H1 (cell line): ENCODE measurements around the gene PLA1A. TPM values are rescaled to one million over a fixed set of nuclear protein-coding genes. Genes with fewer than 3 reads are reported as not detected.

ENCODE experiments used
- CTCF ChIA-PET: fragments of 300-600 bp; sonication (Branson Sonifier 250); formaldehyde crosslinking; loops from one replicate; lab custom pipeline; 2021; ENCODE audit not compliant: partially characterized antibody; lab: Charles Lee
- POLR2A ChIA-PET: fragments of 300-600 bp; sonication (Branson Sonifier 250); formaldehyde crosslinking; loops from one replicate; lab custom pipeline; 2021; ENCODE audit warnings: inconsistent platforms; ENCODE audit not compliant: partially characterized antibody; lab: Charles Lee
- DNase-seq, 2 experiments: peaks; one replicate each; pipeline versions ENCODE4 v3.0.0 to v3.0.0-alpha.2; 2010 to 2022; ENCODE audit warnings: low spot score in 2 of 2, low read depth in 1 of 2, mixed read lengths in 1 of 2
- FAIRE-seq: peaks from 2 replicates; lab custom pipeline; 2011; peaks lifted over from hg19 to GRCh38; lab: Jason Lieb, UNC
- H2AFZ ChIP-seq: 2 replicates; pipeline ENCODE4 v1.8.1; 2012; ENCODE audit warnings: low read length, inconsistent platforms
- H2AK5ac ChIP-seq: 2 replicates; pipeline ENCODE4 v1.6.1; 2013; ENCODE audit warnings: low read depth, low read length
- H2BK120ac ChIP-seq: replicated peaks from 2 replicates; pipeline ENCODE3; 2013; ENCODE audit warnings: low read depth, low read length, inconsistent platforms
- H2BK12ac ChIP-seq: 2 replicates; pipeline ENCODE4 v1.6.1; 2013; ENCODE audit warnings: low read depth, low read length
- H2BK15ac ChIP-seq: 2 replicates; pipeline ENCODE4 v1.6.1; 2013; ENCODE audit warnings: low read length
- H2BK20ac ChIP-seq: 2 replicates; pipeline ENCODE4 v1.6.1; 2013; ENCODE audit warnings: low read length
- H2BK5ac ChIP-seq: 2 replicates; pipeline ENCODE4 v1.6.1; 2013; ENCODE audit warnings: low read depth, low read length
- H3K14ac ChIP-seq: 2 replicates; pipeline ENCODE4 v1.6.1; 2013; ENCODE audit warnings: inconsistent platforms; ENCODE audit not compliant: insufficient read length
- H3K18ac ChIP-seq: 2 replicates; pipeline ENCODE4 v1.6.1; 2013; ENCODE audit warnings: low read length; ENCODE audit errors: extremely low read depth
- H3K23ac ChIP-seq: 2 replicates; pipeline ENCODE4 v1.6.1; 2013; ENCODE audit warnings: inconsistent platforms; ENCODE audit not compliant: insufficient read length
- H3K23me2 ChIP-seq: 2 replicates; pipeline ENCODE4 v1.6.1; 2013; ENCODE audit warnings: low read depth, low read length
- H3K27ac ChIP-seq: 2 replicates; pipeline ENCODE4 v1.6.1; 2011; ENCODE audit warnings: low read depth, low read length, inconsistent platforms
- H3K27me3 ChIP-seq, 4 experiments: replicated peaks in 1 of 4; 1 replicate in 1 of 4; 2 replicates in 3 of 4; pipeline versions ENCODE4 v1.6.1 to v1.8.1; 2011 to 2013; ENCODE audit warnings: low read length in 3 of 4, mild to moderate bottlenecking in 3 of 4, inconsistent platforms in 2 of 4, mixed read lengths in 2 of 4, moderate library complexity in 1 of 4; ENCODE audit not compliant: control insufficient read depth in 3 of 4, insufficient read depth in 3 of 4; ENCODE audit errors: extremely low read depth in 1 of 4
- H3K36me3 ChIP-seq, 4 experiments: 2 replicates each; pipeline versions ENCODE4 v1.6.1 to v1.8.1; 2011 to 2013; ENCODE audit warnings: mild to moderate bottlenecking in 4 of 4, low read length in 3 of 4, moderate library complexity in 2 of 4, control low read depth in 1 of 4, inconsistent platforms in 1 of 4; ENCODE audit not compliant: insufficient read depth in 4 of 4, control insufficient read depth in 2 of 4
- H3K4ac ChIP-seq: replicated peaks from 2 replicates; pipeline ENCODE3; 2013; ENCODE audit warnings: low read length, low read depth, mixed read lengths, inconsistent platforms; ENCODE audit not compliant: insufficient read length
- H3K4me1 ChIP-seq, 4 experiments: replicated peaks in 1 of 4; 1 replicate in 1 of 4; 2 replicates in 3 of 4; pipeline versions ENCODE4 v1.6.1 to v1.8.1; 2011 to 2013; ENCODE audit warnings: low read length in 3 of 4, inconsistent platforms in 2 of 4, mixed read lengths in 1 of 4; ENCODE audit not compliant: insufficient read depth in 4 of 4, control insufficient read depth in 3 of 4
- H3K4me2 ChIP-seq, 2 experiments: 2 replicates each; pipeline versions ENCODE4 v1.6.1 to v1.8.1; 2011 to 2013; ENCODE audit warnings: low read depth in 2 of 2, low read length in 2 of 2, control low read depth in 1 of 2, inconsistent platforms in 1 of 2, mild to moderate bottlenecking in 1 of 2; ENCODE audit not compliant: insufficient read depth in 1 of 2
- H3K4me3 ChIP-seq, 4 experiments: fragments of 200-600, 300-600 bp in 1 of 4; sonication (generic), shearing (Covaris generic), sonication (Bioruptor Twin) in 1 of 4; 2 replicates each; pipeline versions ENCODE4 v1.5.1 to v1.8.1; 2011 to 2016; ENCODE audit warnings: low read length in 4 of 4, low read depth in 3 of 4, control low read depth in 2 of 4, inconsistent platforms in 2 of 4, mild to moderate bottlenecking in 2 of 4, mixed read lengths in 1 of 4, moderate library complexity in 1 of 4; ENCODE audit not compliant: insufficient read depth in 2 of 4; ENCODE audit errors: extremely low read depth in 1 of 4
- H3K56ac ChIP-seq: replicated peaks from 2 replicates; pipeline ENCODE3; 2013; ENCODE audit warnings: low read depth, mild to moderate bottlenecking, mixed read lengths, low read length, inconsistent platforms; ENCODE audit not compliant: insufficient read length
- H3K79me1 ChIP-seq: 2 replicates; pipeline ENCODE4 v1.6.1; 2013; ENCODE audit warnings: low read depth, low read length, control low read depth
- H3K79me2 ChIP-seq, 2 experiments: 2 replicates each; pipeline versions ENCODE4 v1.6.1 to v1.8.1; 2012 to 2013; ENCODE audit warnings: low read length in 2 of 2, mild to moderate bottlenecking in 2 of 2, inconsistent platforms in 1 of 2; ENCODE audit not compliant: insufficient read depth in 2 of 2, control insufficient read depth in 1 of 2
- H3K9ac ChIP-seq, 4 experiments: replicated peaks in 1 of 4; 1 replicate in 1 of 4; 2 replicates in 3 of 4; pipeline versions ENCODE4 v1.6.1 to v1.8.1; 2011 to 2013; ENCODE audit warnings: low read depth in 3 of 4, low read length in 3 of 4, control low read depth in 2 of 4, mild to moderate bottlenecking in 2 of 4, moderate library complexity in 2 of 4, inconsistent platforms in 1 of 4; ENCODE audit errors: extremely low read depth in 1 of 4
- H3K9me3 ChIP-seq, 2 experiments: 2 replicates each; pipeline versions ENCODE4 v1.6.1 to v1.8.1; 2012 to 2013; ENCODE audit warnings: mild to moderate bottlenecking in 2 of 2, moderate library complexity in 2 of 2, control low read depth in 1 of 2, inconsistent platforms in 1 of 2, low read depth in 1 of 2, low read length in 1 of 2, mixed read lengths in 1 of 2; ENCODE audit not compliant: insufficient read depth in 2 of 2
- H4K20me1 ChIP-seq, 2 experiments: replicated peaks in 1 of 2; 2 replicates each; pipeline versions ENCODE3 to v1.8.1; 2011 to 2013; ENCODE audit warnings: inconsistent platforms in 2 of 2, low read length in 2 of 2, mild to moderate bottlenecking in 1 of 2; ENCODE audit not compliant: insufficient read depth in 2 of 2, control insufficient read depth in 1 of 2
- H4K5ac ChIP-seq: 2 replicates; pipeline ENCODE4 v1.6.1; 2013; ENCODE audit warnings: low read length, low read depth, mixed read lengths, inconsistent platforms; ENCODE audit not compliant: insufficient read length
- H4K8ac ChIP-seq: 2 replicates; pipeline ENCODE4 v1.8.0; 2013; ENCODE audit warnings: mild to moderate bottlenecking, moderate library complexity, low read length, inconsistent platforms; ENCODE audit not compliant: insufficient read depth; ENCODE audit errors: extremely low read depth
- H4K91ac ChIP-seq: replicated peaks from 2 replicates; pipeline ENCODE3; 2013; ENCODE audit warnings: low read length, mixed read lengths, inconsistent platforms; ENCODE audit not compliant: insufficient read length
- ASH2L ChIP-seq: fragments of 200-600, 300-600 bp; sonication (generic); IDR thresholded peaks from one replicate; pipeline ENCODE4 v1.7.1; 2017; ENCODE audit warnings: low read length
- BRCA1 ChIP-seq: IDR thresholded peaks from 2 replicates; pipeline ENCODE4 v1.6.1; 2012; ENCODE audit warnings: low read depth, low read length, improper control_type of control experiment
- HDAC6 ChIP-seq: IDR thresholded peaks from one replicate; pipeline ENCODE4 v1.7.1; 2012; ENCODE audit warnings: low read depth, mild to moderate bottlenecking, inconsistent platforms, low read length, moderate library complexity
- KDM5A ChIP-seq: fragments of 200-600 bp; IDR thresholded peaks from 2 replicates; pipeline ENCODE4 v1.7.1; 2012; ENCODE audit warnings: mild to moderate bottlenecking, low read length, inconsistent platforms, mixed read lengths
- MAX ChIP-seq: IDR thresholded peaks from 2 replicates; pipeline ENCODE4 v1.6.1; 2012; ENCODE audit warnings: inconsistent platforms
- RAD21 ChIP-seq, 2 experiments: IDR thresholded peaks in 1 of 2; conservative IDR thresholded peaks in 1 of 2; 2 replicates each; pipeline ENCODE4 v1.6.1; 2011; ENCODE audit warnings: low read depth in 2 of 2, low read length in 2 of 2, improper control_type of control experiment in 1 of 2, inconsistent platforms in 1 of 2, mild to moderate bottlenecking in 1 of 2, moderate library complexity in 1 of 2
- TAF7 ChIP-seq: optimal IDR thresholded peaks from 2 replicates; pipeline ENCODE3; 2011; ENCODE audit warnings: low read depth, mild to moderate bottlenecking, inconsistent platforms, low read length, moderate library complexity, borderline replicate concordance
- WGBS, 2 experiments: shearing (Covaris generic) in 1 of 2; methylation state at CpG; one replicate each; pipeline versions ENCODE4 v1.1.6 to v1.1.7; 2013 to 2015; ENCODE audit warnings: low lambda C conversion rate in 2 of 2, mixed read lengths in 2 of 2, inconsistent platforms in 1 of 2, low coverage in 1 of 2, missing lambda C conversion rate in 1 of 2; ENCODE audit not compliant: insufficient replicate concordance in 2 of 2, insufficient coverage in 1 of 2, insufficient read length in 1 of 2; ENCODE audit errors: extremely low coverage in 1 of 2, missing lambda C conversion rate in 1 of 2; 5-methylcytosine and 5-hydroxymethylcytosine counted together
- polyA plus RNA-seq, 7 experiments: library from polyadenylated mRNA; depleted of rRNA in 3 of 7; stranded (reverse) in 5 of 7; unstranded in 2 of 7; fragments of >200 nt in 5 of 7; fragments of 200-250 nt in 2 of 7; gene quantifications; 1 replicate in 5 of 7; 2 replicates in 1 of 7; 4 replicates in 1 of 7; pipeline versions ENCODE4 v1.2.1 to v1.2.3, GENCODE V29; 2011 to 2013; ENCODE audit warnings: missing spikeins in 2 of 7, mixed read lengths in 2 of 7
- total RNA-seq: library from RNA; stranded (reverse); fragmentation: NEBNext Ultra II Directional; extraction: Animal tissue kit (Norgen Biotek cat#: 25700); gene quantifications from 2 replicates; pipeline ENCODE4 v1.2.1, GENCODE V29; 2021

The PLA1A gene
- total and polyA plus RNA-seq, 2 of the 8 experiments (the other 6 are each of a cell fraction or from before 2014, with no cell fraction given) = not detected

GRCh38 chr3:119609301-119609700 is 11.6 kb downstream of the PLA1A start:
- no peaks in the 10 kb centered on the region for H3K27me3 ChIP-seq
- H2AFZ ChIP-seq = peak overlapping the region; percentile 65; the same call in 1 of the 2 replicates
- TF ChIP-seq KDM5A (no peak), BRCA1 (no peak), MAX (no peak), RAD21 (IDR thresholded peaks at IDR 0.05 in 1 of 2, conservative IDR thresholded peaks at IDR 0.05 in 1 of 2; ENCODE audit: low read depth in 2 of 2, low read length in 2 of 2) (no peak), TAF7 (no peak), ASH2L (no peak), HDAC6 (no peak)
- no peak overlapping the region for H2BK5ac ChIP-seq
- no peak overlapping the region for H2BK12ac ChIP-seq
- H4K8ac ChIP-seq = no peak overlapping the region
- no peak overlapping the region for H3K18ac ChIP-seq
- no peaks in the 10 kb centered on the region; the same call in 1 of the 2 replicates for H3K23me2 ChIP-seq
- no peak overlapping the region for H4K91ac ChIP-seq
- H3K79me1 ChIP-seq = no peaks in the 10 kb centered on the region
- no peak overlapping the region for H3K27ac ChIP-seq
- no peak overlapping the region for H3K4ac ChIP-seq
- no peak overlapping the region for H3K14ac ChIP-seq
- H3K79me2 ChIP-seq = no peaks in the 10 kb centered on the region
- no peak overlapping the region for H2BK15ac ChIP-seq
- H2BK120ac ChIP-seq = no peak overlapping the region
- no peak overlapping the region for H2BK20ac ChIP-seq
- DNase-seq (no peak), FAIRE-seq (no peak)
- H3K4me3 ChIP-seq = no peak overlapping the region
- no peak overlapping the region for H3K4me2 ChIP-seq
- no peaks in the 10 kb centered on the region; a peak in 1 of 7 replicates for H3K4me1 ChIP-seq
- POLR2A ChIA-PET = interaction anchor here (1.4 kb wide), 1 partner anchor 10 kb away, joined by 3 read pairs; no protein-coding TSS in a partner anchor
- H3K23ac ChIP-seq = no peak overlapping the region
- no peak overlapping the region for H3K9ac ChIP-seq
- no peaks in the 10 kb centered on the region for H3K9me3 ChIP-seq
- H3K56ac ChIP-seq = no peak overlapping the region
- H2AK5ac ChIP-seq = no peak overlapping the region
- H4K5ac ChIP-seq = no peak overlapping the region
- CTCF ChIA-PET = interaction anchor here (0.9 to 2.1 kb wide), 3 partner anchors 9 to 65 kb away, joined by 4 to 9 read pairs (median 4); no protein-coding TSS in a partner anchor
- no peaks in the 10 kb centered on the region for H3K36me3 ChIP-seq
- WGBS, 2 experiments = 77% methylated on average over 6 of the region's 6 CpGs; no CpG with 5 or more reads in 1 of the 2 experiments
- H4K20me1 ChIP-seq = no peaks in the 10 kb centered on the region
